ENCODE data around the gene CCNA2. TPM values are rescaled to one million over a fixed set of nuclear protein-coding genes. Genes with fewer than 3 reads are reported as not detected.

CCNA2 gene
- polyA plus RNA-seq, 3 donors, result 0.20 to 0.23 TPM; not detected in 1

DNA sequence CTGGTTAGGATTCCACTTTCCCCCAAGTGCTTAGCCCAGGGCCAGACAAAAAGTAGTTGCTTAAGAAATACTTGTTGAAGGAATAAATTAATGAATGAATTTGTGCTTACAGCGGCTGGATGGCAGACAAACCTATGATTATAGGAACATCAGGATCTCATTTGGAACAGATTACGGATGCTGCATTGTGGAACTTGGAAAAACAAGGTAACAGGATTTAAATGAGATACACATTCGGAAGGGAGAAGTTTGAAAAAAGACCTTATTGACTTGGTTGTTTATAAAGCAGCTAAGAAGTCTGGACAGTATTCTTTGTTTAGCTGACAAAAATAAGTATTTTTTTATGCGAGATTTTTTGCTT, 22.0 kb downstream of the CCNA2 start:
- H3K9me3 Mint-ChIP-seq, result no peaks in the 10 kb centered on the region
- no peaks in the 10 kb centered on the region for H3K9me3 ChIP-seq (replicated peaks in 1 of 2; ENCODE audit: control insufficient read depth in 1 of 2, insufficient read depth in 1 of 2, low read length in 2 of 2)
- WGBS (ENCODE audit: insufficient coverage), result 14% methylated on average over 3 of the region's 4 CpGs
- peaks cover 0 to 1% (median 0%) of the 10 kb centered on the region in 3 donors for H3K27me3 Mint-ChIP-seq (ENCODE audit: low read depth in 3 of 3)
- H3K27ac Mint-ChIP-seq, result peak overlapping the region; percentile 93 to 99 (median 98)
- peaks cover 23% of the 10 kb centered on the region for H3K4me1 Mint-ChIP-seq
- H2AFZ ChIP-seq (ENCODE audit: insufficient read depth, low read depth, low read length, poor library complexity, severe bottlenecking), result peak overlapping the region; percentile 99
- intact Hi-C loops (cut with micrococcal nuclease), result loop anchor here (2.0 to 5.0 kb wide), 2 partner anchors 21 to 104 kb away; partner anchors contain the start of genes CCNA2 (in 2 of the 2) and ANXA5 (in 1 of the 2)
- H4K20me1 ChIP-seq (ENCODE audit: insufficient read depth, low read length), result no peaks in the 10 kb centered on the region
- H3K4me3 Mint-ChIP-seq, result peak overlapping the region; percentile 87 to 95
- TF ChIP-seq, protein P1, sequence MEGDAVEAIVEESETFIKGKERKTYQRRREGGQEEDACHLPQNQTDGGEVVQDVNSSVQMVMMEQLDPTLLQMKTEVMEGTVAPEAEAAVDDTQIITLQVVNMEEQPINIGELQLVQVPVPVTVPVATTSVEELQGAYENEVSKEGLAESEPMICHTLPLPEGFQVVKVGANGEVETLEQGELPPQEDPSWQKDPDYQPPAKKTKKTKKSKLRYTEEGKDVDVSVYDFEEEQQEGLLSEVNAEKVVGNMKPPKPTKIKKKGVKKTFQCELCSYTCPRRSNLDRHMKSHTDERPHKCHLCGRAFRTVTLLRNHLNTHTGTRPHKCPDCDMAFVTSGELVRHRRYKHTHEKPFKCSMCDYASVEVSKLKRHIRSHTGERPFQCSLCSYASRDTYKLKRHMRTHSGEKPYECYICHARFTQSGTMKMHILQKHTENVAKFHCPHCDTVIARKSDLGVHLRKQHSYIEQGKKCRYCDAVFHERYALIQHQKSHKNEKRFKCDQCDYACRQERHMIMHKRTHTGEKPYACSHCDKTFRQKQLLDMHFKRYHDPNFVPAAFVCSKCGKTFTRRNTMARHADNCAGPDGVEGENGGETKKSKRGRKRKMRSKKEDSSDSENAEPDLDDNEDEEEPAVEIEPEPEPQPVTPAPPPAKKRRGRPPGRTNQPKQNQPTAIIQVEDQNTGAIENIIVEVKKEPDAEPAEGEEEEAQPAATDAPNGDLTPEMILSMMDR (IDR thresholded peaks at IDR 0.05), result no peak
- H3K4me3 ChIP-seq (replicated peaks in 1 of 3; ENCODE audit: low read depth in 2 of 3, low read length in 3 of 3), result peak overlapping the region; percentile 69 to 95 (median 74)
- peaks cover 17 to 30% of the 10 kb centered on the region in 2 donors for H3K4me1 ChIP-seq (ENCODE audit: control insufficient read depth in 1 of 2, insufficient read depth in 2 of 2, low read length in 2 of 2)
- H3K27ac ChIP-seq (ENCODE audit: low read depth in 1 of 2, low read length in 2 of 2), result peak overlapping the region; percentile 75 to 95
- DNase-seq, result no peak
- H3K79me2 ChIP-seq (ENCODE audit: insufficient read depth, low read length), result peaks cover 36% of the 10 kb centered on the region
- H3K36me3 Mint-ChIP-seq, result peaks cover 28 to 33% of the 10 kb centered on the region in 2 donors
- H3K36me3 ChIP-seq (replicated peaks in 1 of 2; ENCODE audit: control insufficient read depth in 1 of 2, insufficient read depth in 2 of 2, low read length in 2 of 2), result peaks cover 32 to 41% of the 10 kb centered on the region in 2 donors
- H3K4me2 ChIP-seq (replicated peaks; ENCODE audit: extremely low read depth, low read length, poor library complexity, severe bottlenecking), result peak overlapping the region; percentile 96
- no peaks in the 10 kb centered on the region for H3K27me3 ChIP-seq (ENCODE audit: control insufficient read depth in 2 of 2, insufficient read depth in 2 of 2, low read length in 2 of 2)
- H3K9ac ChIP-seq (ENCODE audit: insufficient read depth, low read length, poor library complexity, severe bottlenecking), result peak overlapping the region; percentile 79

DNA sequence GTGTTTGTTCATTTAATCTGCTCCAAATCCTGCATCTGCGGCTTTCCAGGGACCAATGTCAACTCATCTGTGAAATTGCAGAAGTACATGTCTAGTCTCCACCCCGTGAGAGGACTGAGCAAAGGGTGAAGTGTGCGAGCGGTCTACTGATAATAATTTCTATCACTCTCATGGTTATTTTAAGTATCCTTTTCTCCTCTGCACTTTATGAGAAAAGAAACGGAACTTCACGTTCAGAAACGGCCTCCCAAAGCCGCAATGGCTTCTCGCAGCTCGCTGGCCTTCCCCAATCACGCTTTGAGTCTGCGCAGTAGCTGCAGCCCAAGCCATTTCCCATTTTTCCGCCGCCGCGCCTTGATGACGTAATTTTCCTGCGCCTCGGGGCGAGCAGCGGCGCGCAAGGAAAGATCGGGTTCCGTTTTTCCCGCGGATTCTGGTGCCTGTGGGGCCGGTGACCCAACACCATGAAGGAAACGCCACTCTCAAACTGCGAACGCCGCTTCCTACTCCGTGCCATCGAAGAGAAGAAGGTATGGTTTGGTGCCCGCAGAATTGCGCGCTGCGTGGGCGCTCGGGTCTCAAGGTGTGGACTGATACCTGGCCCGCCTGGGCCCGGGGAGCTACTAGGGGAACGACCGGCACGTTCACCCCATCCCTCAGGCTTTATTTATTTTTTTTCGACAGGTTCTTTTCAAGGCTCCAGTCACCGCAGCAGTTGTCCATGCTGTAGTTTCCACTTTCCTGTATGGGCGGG, 22.5 kb downstream of the CCNA2 start, which contains the start of gene EXOSC9:
EXOSC9 (plus strand) TSS at position 363 of the 754 bp plus-strand sequence; CDS start at position 465, 102 bp downstream.
- Histone ChIP-seq H3K27me3 (ENCODE audit: control insufficient read depth in 2 of 2, insufficient read depth in 2 of 2, low read length in 2 of 2) (no peaks in the 10 kb centered on the region), H3K4me2 (replicated peaks; ENCODE audit: extremely low read depth, low read length, poor library complexity, severe bottlenecking) (peak within 1 kb of the TSS; percentile 96), H3K27ac (ENCODE audit: low read depth in 1 of 2, low read length in 2 of 2) (peak within 1 kb of the TSS; percentile 75 to 95), H3K9me3 (replicated peaks in 1 of 2; ENCODE audit: control insufficient read depth in 1 of 2, insufficient read depth in 1 of 2, low read length in 2 of 2) (no peaks in the 10 kb centered on the region), H3K36me3 (replicated peaks in 1 of 2; ENCODE audit: control insufficient read depth in 1 of 2, insufficient read depth in 2 of 2, low read length in 2 of 2) (peaks cover 28 to 35% of the 10 kb centered on the region in 2 donors), H2AFZ (ENCODE audit: insufficient read depth, low read depth, low read length, poor library complexity, severe bottlenecking) (peak within 1 kb of the TSS; percentile 99), H3K79me2 (ENCODE audit: insufficient read depth, low read length) (peaks cover 36% of the 10 kb centered on the region), H4K20me1 (ENCODE audit: insufficient read depth, low read length) (no peaks in the 10 kb centered on the region), H3K9ac (ENCODE audit: insufficient read depth, low read length, poor library complexity, severe bottlenecking) (peak within 1 kb of the TSS; percentile 79), H3K4me3 (replicated peaks in 1 of 3; ENCODE audit: low read depth in 2 of 3, low read length in 3 of 3) (peak within 1 kb of the TSS; percentile 69 to 95 (median 74)), H3K4me1 (ENCODE audit: control insufficient read depth in 1 of 2, insufficient read depth in 2 of 2, low read length in 2 of 2) (peaks cover 17 to 30% of the 10 kb centered on the region in 2 donors)
- H3K27ac Mint-ChIP-seq, result peak within 1 kb of the TSS; percentile 93 to 99 (median 98)
- peaks cover 2 to 3% (median 2%) of the 10 kb centered on the region in 3 donors for H3K27me3 Mint-ChIP-seq (ENCODE audit: low read depth in 3 of 3)
- H3K4me3 Mint-ChIP-seq, result peak within 1 kb of the TSS; percentile 87 to 95
- H3K4me1 Mint-ChIP-seq, result peaks cover 23% of the 10 kb centered on the region
- peak; percentile 90 to 97 (median 96) for DNase-seq
- no peaks in the 10 kb centered on the region for H3K9me3 Mint-ChIP-seq
- intact Hi-C loops (cut with micrococcal nuclease), result loop anchor here (2.0 to 5.0 kb wide), 2 partner anchors 22 to 104 kb away; partner anchors contain the start of genes CCNA2 (in 2 of the 2) and ANXA5 (in 1 of the 2)
- TF ChIP-seq, protein P1 (IDR thresholded peaks at IDR 0.05), result no peak
- WGBS (ENCODE audit: insufficient coverage), result under 1% methylated on average over 33 of the region's 48 CpGs
- peaks cover 22 to 27% of the 10 kb centered on the region in 2 donors for H3K36me3 Mint-ChIP-seq
